T-helper 22 cell (primary cell): ENCODE measurements around the gene OAF.

ENCODE experiments used
- DNase-seq: peaks from one replicate; pipeline ENCODE4 v3.0.0-alpha.2; 2020; ENCODE audit warnings: low read depth

OAF gene

DNA sequence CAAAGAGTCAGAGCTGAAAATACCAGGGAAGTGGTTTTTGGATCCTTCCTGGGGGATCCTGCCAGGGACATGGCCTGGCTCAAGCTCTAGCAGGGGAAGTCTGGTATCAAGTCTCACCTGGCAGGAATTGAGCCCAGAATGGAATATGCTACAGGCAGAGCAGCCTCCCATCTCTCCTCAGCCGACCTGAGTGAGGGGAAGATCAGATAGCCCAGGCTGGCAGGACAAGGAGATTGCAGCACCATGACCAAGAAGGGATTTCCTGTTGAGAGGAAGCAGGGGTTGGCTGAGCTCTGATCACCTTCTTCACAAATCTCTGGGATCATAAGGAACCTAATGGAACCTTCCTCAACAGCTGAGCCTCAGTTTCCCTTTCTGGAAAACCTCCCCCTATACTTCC is 13.0 kb downstream of the OAF start:
- DNase-seq = no peak

DNA sequence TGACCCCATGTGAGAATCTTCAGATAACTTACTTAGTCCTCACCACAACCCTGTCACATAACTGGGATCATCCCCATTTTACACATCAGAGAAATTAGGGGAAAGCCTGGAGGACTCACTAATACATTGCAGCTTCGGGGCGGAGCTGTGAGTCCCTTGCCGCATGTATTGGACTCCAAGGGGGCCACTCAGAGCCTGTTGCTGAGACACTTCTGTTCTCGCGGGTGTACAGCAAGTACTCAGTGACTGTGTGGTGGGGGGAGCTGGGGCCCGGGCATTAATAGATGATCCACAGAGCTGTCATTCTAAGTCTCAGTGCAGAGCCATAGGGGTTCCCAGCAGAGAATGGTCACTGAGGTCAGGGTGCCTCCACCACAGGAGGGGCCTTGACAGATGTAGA is 13.5 kb downstream of the OAF start:
- DNase-seq = no peak

DNA sequence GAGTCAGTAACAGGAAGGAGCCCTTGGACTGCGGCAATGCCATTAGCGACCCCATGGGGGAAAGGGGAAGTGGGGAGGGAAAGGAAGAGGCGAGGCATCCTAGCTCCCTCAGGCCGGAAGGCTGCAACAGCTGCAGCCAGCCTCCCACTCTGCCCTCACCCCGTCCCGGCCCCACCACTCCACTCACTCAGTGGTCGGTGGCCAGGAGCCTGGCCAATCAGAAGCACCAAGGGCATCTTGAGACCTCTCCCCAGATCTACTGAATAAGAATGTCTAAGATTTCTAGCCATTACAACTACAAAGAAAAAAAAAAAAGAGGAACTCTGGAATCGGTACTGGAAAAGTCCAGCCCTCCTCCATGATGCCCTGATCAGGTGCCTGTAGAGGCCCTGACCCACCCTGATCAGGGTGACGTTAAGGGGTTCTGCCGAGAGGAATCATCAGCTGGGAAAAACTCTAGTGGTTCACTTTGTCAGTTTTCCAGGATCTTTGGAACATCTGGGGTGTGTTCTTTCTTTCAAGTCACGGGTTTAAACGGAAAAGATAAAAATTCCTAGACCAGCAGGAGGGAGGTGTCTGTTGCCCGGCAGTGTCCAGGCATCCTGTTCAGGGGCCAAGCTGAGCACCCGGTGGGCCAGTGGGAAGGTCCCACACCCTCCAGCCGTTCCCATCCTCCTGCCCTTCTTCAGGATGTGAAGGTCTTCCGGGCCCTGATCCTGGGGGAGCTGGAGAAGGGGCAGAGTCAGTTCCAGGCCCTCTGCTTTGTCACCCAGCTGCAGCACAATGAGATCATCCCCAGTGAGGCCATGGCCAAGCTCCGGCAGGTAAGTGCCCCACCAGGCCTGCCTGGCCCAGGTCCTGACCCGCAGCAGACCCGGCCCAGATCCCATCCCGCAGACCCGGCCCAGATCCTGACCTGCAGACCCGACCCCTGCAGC is 14.4 kb downstream of the OAF start:
- DNase-seq = no peak

DNA sequence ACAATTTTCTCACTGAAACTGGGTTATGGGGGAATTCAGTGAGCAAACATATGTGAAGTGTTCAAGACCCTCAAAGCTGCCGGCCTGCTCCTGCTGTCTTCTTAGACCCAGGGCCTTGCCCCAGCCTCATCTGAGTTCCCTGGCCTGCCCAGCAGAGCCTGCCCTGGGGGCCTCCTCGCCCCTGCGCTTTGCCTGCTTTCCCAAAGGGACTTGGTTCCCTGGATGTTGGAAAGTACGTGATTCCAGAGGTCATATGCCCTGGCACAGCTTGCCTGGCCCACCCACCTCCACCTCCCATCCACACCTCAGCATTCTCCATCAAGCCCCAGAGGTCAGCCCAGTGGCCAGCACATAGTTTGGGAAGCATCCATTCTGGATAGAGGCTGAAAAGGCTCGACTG is 15.4 kb downstream of the OAF start:
- no peak for DNase-seq

DNA sequence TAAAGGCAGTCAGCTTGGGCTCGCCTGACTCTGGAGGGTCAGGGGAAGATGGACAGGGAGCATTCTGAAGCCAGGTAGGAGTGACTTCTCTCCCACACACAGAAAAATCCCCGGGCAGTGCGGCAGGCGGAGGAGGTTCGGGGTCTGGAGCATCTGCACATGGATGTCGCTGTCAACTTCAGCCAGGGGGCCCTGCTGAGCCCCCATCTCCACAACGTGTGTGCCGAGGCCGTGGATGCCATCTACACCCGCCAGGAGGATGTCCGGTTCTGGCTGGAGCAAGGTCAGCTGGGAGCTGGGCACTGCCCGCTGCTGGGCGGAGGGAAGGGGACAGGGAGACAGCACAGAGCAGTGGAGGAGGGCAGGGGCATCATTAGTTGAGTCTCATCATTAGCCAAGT is 15.9 kb downstream of the OAF start:
- no peak for DNase-seq

DNA sequence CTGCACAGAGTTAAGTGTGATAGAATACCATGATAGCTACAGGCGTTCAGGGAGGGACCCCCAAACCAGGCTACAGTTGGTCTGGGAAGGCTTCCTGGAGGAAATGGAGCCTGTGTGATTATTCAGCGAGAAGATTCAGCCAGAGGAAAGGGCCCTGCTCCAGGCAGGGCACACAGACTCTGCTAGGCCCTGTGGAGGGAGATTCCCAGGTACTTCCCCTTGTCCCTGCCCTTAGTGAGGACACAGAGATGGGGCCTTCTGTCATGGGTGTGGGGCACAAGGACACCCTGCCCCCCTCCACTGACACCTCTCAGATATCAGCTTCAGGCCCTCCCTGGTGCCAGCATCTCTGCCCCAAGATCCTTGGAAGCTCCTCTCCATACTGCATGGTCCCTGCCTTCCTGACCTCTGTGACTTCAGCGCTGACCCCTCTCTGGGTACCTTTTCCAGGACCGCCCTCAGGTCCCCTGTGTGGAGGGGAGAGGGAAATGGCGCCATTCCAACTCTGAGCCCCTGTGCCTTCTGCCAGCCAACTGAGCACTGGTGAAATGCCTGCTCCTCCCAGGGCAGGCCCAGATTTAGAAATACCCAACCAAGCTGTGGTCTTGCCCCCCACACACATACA is 16.5 kb downstream of the OAF start:
- no peak for DNase-seq

DNA sequence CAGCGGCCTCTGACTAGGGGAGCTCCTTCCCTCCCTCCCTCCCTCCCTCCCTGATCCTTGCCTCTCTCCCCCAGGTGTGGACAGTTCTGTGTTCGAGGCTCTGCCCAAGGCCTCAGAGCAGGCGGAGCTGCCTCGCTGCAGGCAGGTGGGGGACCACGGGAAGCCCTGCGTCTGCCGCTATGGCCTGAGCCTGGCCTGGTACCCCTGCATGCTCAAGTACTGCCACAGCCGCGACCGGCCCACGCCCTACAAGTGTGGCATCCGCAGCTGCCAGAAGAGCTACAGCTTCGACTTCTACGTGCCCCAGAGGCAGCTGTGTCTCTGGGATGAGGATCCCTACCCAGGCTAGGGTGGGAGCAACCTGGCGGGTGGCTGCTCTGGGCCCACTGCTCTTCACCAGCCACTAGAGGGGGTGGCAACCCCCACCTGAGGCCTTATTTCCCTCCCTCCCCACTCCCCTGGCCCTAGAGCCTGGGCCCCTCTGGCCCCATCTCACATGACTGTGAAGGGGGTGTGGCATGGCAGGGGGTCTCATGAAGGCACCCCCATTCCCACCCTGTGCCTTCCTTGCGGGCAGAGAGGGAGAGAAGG is 18.1 kb downstream of the OAF start:
- no peak for DNase-seq

DNA sequence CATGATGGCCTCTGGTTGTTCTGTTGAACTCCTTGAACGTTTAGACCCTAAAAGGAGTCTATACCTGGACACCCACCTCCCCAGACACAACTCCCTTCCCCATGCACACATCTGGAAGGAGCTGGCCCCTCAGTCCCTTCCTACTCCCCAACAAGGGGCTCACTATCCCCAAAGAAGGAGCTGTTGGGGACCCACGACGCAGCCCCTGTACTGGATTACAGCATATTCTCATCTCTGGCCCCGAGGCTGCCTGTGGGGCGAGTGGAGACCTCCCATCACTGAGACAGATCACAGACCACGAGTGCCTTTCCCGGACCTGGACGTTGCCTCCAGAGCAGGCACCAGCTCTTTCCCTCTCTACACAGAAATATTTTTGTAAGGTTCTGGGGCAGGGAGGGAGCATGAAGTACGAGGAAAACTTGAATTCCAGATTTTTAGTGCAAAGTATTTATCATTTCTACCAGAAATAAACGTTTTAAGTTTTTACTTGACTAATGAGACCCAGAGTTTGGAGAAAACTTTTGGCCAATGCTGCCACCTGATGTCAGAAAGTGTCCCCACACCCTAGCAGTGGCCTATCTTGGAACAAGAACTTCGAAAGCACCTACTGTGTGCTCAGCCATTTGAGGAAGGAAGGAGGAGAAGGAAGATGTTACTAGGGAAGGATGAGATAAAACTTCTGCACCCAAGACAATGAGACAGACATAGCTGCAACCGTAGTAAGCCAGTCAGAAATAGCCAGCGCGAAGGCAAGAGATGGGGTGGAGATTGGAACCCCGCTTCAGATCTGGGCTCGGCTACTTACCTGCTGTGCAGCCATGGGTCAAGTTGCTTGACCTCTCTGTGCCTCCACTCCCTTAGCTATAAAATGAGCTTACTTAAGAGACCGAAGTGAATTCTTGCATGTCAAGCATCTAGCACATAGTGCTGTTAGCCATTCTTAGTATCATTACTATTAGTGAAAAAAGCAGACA is 18.9 kb downstream of the OAF start:
- no peak for DNase-seq

DNA sequence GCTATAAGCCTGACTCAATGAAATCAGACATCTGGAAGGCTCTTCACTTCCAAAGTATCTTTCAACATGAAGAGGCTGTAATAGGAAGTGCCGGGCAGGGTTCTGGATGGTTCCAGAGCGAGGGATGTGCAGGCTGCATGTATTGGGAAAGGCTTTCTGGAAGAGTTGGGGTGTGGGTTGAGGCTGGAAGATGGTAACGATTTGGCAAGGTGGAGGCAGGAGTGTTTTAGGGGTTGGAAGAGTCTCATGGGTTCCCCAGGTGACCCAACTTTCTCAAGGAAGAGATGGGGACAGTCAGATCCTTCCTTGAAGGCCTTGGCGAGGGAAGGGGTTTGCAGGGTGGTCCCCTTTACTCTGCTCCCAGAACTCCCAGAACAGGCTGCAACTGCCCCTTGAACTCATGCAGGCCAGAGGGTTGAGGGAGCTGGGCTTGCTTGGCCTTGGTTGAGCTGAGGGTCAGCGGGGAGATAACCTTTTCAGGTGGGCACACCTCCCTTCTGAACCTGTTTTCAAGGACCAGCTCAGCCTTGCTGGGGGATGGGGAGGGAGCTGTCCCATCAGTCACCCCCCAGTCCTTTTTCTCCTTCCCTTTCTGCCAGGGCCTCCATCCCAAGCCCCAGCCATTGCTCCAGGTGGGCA is 19.7 kb downstream of the OAF start:
- no peak for DNase-seq

DNA sequence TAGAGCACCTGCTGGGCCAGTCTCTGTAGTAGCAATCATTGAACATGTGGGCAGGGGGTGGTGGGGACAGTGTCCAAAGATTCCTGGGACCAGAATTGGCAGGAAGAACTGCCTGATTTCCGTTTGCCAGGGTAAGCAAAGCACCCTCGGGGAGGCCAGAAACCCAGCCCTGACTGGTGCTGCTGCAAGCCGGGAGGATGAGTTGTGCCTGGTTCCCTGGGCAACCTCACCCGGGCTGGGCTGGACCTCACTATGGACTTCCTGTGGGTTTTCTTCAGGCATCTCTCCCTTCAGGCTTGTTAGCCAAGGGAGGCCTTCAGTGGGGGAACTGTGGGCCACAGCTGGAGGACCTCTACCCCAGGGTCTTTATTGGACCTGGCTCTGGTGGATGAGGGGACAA is 21.1 kb downstream of the OAF start:
- DNase-seq = no peak

DNA sequence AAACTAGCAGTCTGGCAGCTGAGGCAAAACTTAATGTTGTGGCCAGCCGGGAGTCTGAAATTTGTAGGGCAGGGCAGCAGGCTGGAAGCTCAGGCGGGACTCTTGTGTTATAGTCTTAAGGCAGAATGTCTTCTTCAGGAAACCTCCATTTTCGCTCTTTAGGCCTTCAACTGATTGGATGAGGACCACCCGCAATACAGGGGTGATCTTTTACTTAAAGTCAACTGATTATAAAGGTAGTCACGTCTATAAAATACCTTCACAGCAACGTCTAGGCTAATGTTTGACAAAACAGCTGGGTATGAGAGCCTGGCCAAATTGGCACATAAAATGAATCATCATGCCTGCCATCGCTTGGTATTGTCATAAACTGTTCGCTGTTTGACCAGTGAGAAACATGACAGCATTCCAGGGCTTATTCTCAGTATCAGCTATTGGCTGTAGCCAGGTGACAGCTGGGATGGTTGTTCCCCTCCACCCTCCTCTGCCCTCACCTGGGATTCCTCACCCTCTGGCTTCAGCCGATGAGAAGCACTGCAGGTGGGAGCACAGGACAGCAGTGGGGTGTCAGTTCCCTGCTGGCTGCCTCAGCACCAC is 22.5 kb downstream of the OAF start:
- DNase-seq = no peak

DNA sequence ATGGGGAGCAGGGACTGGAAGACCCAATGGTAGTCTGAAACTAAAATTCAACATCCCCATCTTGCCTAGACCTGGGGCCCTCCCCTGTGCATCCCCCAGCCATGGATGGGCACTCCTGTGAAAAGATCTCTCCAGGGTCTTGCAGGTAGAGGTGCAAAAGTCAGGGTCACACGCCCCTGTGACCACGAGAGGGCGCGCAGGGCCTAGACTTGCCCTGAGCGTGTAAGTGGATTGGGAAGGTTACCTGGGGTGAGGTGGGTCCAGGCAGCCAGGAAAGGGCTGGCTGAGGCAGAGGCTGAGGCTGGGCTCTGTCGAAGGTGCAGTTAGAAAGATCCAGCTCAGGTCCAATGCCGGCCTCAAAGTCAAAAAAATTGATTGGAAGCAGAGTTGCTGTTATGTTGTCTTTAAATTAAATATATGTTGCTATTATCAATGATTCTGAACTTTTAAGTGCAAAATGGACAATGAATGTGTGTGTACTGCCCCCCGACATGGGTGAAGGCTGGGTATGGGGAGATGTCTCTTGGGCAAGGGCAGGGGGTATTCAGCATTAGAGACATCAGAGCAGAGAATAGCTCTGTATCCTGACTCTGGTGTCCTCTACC is 24.3 kb downstream of the OAF start:
- DNase-seq = no peak

DNA sequence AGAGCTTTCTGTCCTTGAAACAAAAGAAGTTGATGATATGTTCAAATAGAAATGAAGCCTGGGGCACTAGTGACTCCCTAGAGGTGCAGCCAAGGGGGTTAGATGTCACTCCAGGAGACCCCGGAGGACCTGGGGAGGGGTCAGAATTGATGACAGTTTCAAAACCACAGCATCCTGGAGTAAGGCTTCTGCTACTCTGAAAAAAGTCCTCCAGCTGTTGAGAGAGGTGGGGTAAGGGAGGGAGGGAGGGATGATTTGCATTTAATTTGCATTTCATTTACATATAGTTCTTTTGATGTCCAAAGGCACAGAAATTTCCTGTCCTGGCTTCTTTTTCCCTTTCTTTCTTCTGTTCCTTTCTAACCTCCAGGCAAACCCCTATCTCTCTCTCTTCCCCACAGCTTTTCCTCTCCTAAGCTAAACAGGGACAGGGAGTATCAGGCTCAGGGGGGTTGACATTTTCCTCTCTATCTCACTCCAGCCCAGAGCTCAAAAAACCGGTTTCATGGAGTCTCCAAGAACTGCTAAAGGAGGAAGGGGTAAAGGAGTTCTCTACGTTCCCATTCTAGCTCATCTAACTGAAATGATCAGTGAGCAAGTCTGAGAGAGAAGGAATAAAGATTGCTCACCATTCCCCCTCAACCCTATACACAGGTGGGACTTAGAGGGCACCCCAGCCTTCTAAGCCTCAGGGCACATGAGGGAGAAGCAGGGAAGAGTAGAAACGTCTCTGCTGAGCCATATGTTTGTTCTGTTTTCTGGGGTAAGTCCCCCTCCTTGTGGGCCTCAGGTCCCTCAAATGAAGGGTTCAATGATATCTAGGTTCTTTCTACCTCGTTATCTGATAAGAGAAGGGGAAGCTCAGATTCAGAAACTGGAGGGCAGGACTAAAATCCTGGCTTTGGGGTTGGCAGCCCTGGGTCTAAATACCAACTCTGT is 25.6 kb downstream of the OAF start:
- no peak for DNase-seq

DNA sequence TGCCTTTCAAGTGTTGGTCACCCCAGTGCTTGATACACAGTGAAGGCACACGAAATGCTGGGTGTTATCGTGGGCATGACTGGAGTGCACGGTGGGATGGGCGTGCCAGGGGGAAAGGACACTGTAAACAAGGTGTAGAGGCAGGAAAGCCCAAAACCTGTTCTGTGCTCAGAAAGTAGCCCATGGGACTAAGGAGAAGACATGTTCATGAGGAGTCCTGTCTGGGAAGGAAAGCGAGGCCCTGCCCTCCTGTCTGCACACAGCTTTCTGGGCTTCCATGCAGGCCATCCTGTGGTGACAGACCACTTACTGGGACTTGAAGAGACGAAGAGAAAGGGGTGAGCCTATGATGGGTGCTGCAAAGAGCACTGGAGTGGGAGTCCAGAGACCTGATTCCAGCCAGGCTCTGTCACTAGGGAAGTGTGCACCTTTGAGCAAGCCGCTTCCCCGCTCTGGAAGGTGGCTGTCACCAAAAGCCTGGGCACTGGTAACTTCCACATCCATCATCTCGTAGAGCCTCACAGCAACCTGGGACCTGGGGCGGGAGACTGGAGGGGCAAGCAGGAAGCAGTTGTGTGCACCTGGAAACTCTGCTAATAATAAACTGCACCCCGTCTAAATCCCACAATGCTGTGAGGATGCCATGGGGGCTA is 28.3 kb downstream of the OAF start:
- no peak for DNase-seq

DNA sequence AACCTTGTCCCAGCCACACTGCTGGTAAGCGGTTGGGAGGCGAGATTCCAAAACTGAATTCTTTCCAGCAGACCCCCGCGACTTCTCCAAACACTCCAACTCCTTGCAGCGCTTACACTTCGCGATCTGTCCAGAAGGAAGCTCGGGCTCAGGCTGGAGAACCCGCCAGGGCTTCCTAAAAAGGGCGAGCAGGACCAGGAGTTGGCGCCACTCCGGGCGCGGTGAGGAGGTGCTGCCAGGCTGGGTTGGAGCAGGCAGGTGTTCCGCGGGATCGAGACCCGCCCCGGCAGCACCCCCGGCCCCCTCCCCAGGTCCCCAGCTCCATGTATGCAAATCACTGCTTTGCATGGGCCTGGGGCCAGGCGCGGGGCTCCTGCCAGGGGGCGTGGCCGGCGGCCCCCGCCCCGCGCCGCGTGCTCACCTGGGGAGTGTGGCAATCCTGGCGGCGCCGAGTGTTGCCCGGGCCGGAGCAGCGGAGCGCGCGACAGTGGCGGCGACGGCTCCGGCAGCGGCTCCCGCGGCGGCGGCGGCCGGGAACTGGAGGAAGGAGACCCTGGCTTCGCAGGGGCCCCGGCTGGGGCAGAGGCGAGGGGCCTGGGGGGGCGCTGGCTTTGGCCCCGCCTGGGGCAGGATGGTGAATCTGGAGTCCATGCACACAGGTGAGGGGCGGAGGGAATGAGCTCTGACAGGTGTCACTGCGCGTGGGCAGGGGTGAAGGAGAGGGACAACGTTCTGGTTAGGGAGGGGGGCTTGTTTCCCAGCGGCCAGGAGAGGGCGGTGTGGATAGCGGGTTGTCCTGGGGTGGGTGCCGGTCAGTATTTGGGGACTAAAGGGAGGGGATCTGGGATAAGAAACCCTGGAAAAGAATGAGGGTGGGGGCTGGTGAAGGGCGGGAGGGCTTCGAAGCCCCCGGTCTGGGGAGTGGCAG is 29.1 kb downstream of the OAF start, which contains the start of gene POU2F3:
POU2F3 (plus strand) TSS at position 428 of the 928 bp plus-strand sequence; CDS start at position 632, 204 bp downstream.
- DNase-seq = no peak

DNA sequence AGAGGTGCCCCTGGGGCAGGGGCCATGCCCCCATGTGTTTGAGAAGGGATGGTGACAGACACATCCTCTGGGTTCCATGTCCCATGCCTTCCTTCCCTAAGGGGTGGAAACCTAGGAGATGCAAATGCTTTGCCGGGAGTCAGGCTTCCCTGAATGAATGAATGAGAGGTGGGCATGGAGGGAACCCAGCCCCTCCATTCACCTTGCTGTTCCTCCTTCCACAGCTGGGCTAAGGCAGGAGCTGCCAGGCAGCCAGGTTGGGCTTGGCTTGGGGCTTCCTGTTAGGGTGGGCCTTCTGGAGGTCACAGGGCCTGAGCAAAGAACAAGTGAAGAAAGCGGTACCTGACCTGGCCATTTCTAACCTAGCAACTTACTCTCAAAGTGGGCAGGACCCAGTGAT is 30.0 kb downstream of the OAF start:
- no peak for DNase-seq

DNA sequence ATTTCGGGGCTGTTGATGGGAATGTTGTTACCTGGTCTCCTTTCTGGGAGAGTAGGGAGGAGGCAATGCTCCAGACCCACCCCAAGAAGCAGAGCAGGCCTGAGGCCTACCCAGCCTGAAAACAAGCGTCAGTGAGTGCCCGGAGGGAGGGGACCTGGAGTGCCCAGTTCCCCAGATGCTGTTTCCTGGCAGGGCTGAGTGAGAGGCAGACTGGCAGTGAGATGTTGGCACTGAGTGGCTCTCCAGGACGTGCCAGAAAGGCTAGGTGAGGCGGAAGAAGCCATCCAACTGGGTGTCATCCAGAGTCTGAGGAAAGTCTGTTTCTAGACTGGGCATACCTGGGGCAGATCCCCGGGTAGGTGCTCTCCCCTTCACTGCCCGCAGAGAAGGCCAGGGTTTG is 30.4 kb downstream of the OAF start:
- no peak for DNase-seq

DNA sequence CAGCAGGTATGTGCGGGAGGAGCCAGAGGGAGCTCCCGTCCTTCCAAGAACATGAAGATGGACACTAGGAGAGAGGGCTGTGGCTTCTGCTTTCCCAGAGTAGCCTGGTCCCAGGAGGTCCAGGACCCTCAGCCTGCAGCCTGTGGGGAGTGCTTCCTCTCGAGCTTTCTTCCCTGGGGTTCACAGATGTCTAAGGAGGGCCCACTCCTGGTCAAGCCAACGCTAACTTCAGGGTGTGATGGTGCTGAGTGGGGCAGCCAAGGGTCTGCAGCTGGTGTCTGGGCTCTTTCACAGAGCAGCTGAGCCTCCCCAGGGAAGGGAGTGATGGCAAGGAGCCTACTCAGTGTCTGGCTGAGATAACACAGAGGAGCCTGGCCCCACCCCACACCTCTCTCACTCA is 32.4 kb downstream of the OAF start:
- no peak for DNase-seq
